ENCODE results near the gene SLC25A38.

Gene SLC25A38

GRCh38 chr3:39396690-39397089, 13.5 kb downstream of the SLC25A38 start:
- Histone ChIP-seq H3K27me3 (replicated peaks in 2 of 5; ENCODE audit: control insufficient read depth in 4 of 5, insufficient read depth in 5 of 5, low read length in 4 of 5) (no peaks in the 10 kb centered on the region), H3K4me3 (ENCODE audit: control insufficient read depth in 1 of 7, extremely low read depth in 1 of 7, insufficient read depth in 4 of 7, low read depth in 2 of 7, low read length in 6 of 7) (no peak overlapping the region), H3K4me1 (ENCODE audit: control extremely low read depth in 1 of 4, control insufficient read depth in 4 of 4, insufficient read depth in 4 of 4, low read length in 3 of 4) (no peaks in the 10 kb centered on the region), H3K36me3 (ENCODE audit: control insufficient read depth in 4 of 4, insufficient read depth in 4 of 4, low read length in 3 of 4) (peaks cover 27 to 69% (median 47%) of the 10 kb centered on the region in 4 experiments), H3K27ac (ENCODE audit: insufficient read depth in 1 of 2, low read depth in 1 of 2, low read length in 2 of 2, poor library complexity in 1 of 2, severe bottlenecking in 2 of 2) (no peak overlapping the region), H3K9me3 (ENCODE audit: control extremely low read depth in 1 of 5, control insufficient read depth in 4 of 5, insufficient read depth in 2 of 5, low read depth in 1 of 5, low read length in 4 of 5) (no peaks in the 10 kb centered on the region)
- 100% methylated on average over 1 of the region's 3 CpGs for WGBS (ENCODE audit: insufficient coverage)
- POLR2A ChIA-PET = no interaction called here
- no peak for DNase-seq
- CTCF ChIA-PET = interaction anchor here (1.7 to 2.3 kb wide), 2 partner anchors 10 to 22 kb away, joined by 4 to 5 read pairs; no protein-coding TSS in a partner anchor

DNA sequence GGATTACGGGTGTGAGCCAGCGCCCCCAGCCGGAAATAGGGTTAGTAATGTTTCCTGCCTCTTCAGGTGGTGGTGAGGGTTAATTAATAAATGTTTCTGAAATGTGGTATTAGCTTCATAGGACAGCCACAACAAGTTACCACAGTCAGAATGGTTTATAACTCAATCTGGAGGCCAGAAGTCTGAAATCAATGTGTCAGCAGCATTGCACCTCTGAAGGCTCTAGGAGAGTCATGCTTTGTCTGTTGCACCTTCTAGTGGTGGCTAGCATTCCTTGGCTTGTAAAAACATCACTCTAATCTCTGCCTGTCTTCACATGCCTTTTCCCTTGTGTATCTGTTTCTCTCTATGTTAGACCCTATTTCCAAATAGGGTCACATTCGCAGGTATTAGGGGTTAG, 15.5 kb downstream of the SLC25A38 start:
- CTCF ChIA-PET = interaction anchor here (1.5 to 2.3 kb wide), 3 partner anchors 14 to 49 kb away, joined by 3 to 4 read pairs (median 4); no protein-coding TSS in a partner anchor
- Histone ChIP-seq H3K27ac (ENCODE audit: insufficient read depth in 1 of 2, low read depth in 1 of 2, low read length in 2 of 2, poor library complexity in 1 of 2, severe bottlenecking in 2 of 2) (no peak overlapping the region), H3K4me3 (ENCODE audit: control insufficient read depth in 1 of 7, extremely low read depth in 1 of 7, insufficient read depth in 4 of 7, low read depth in 2 of 7, low read length in 6 of 7) (no peak overlapping the region), H3K36me3 (ENCODE audit: control insufficient read depth in 4 of 4, insufficient read depth in 4 of 4, low read length in 3 of 4) (peaks cover 18 to 53% (median 41%) of the 10 kb centered on the region in 4 experiments), H3K9me3 (ENCODE audit: control extremely low read depth in 1 of 5, control insufficient read depth in 4 of 5, insufficient read depth in 2 of 5, low read depth in 1 of 5, low read length in 4 of 5) (no peaks in the 10 kb centered on the region), H3K4me1 (ENCODE audit: control extremely low read depth in 1 of 4, control insufficient read depth in 4 of 4, insufficient read depth in 4 of 4, low read length in 3 of 4) (no peaks in the 10 kb centered on the region), H3K27me3 (replicated peaks in 2 of 5; ENCODE audit: control insufficient read depth in 4 of 5, insufficient read depth in 5 of 5, low read length in 4 of 5) (no peaks in the 10 kb centered on the region)
- peak in 1 of 3 donors; percentile 27 for DNase-seq
- WGBS (ENCODE audit: insufficient coverage) = 100% methylated on average over 3 of the region's 4 CpGs
- POLR2A ChIA-PET = no interaction called here

DNA sequence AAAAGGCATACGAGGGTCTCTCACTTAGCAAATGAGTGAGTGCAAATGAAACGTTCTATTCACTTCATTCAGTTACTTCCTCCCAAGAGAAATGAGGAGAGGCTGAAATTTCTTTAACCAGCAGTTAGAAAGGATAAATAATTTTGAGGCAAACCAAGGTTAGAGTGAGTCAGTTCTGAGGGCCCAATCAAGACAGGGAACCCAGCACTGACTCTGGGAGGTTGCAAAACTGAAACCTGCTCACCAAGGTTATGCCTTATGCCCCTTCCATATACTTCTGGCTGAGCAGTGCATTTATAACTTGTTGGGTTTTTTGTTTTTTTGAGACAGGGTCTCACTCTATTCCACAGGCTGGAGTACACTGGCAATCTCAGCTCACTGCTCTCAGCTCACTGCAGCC, 18.8 kb downstream of the SLC25A38 start:
- CTCF ChIA-PET = interaction anchor here (0.9 to 1.4 kb wide), 3 partner anchors 13 to 15 kb away, joined by 3 to 5 read pairs (median 3); no protein-coding TSS in a partner anchor
- POLR2A ChIA-PET = no interaction called here
- H3K27ac ChIP-seq (ENCODE audit: insufficient read depth in 1 of 2, low read depth in 1 of 2, low read length in 2 of 2, poor library complexity in 1 of 2, severe bottlenecking in 2 of 2) = no peak overlapping the region
- no peaks in the 10 kb centered on the region for H3K27me3 ChIP-seq (replicated peaks in 2 of 5; ENCODE audit: control insufficient read depth in 4 of 5, insufficient read depth in 5 of 5, low read length in 4 of 5)
- peaks cover 7 to 28% (median 19%) of the 10 kb centered on the region in 4 experiments for H3K36me3 ChIP-seq (ENCODE audit: control insufficient read depth in 4 of 4, insufficient read depth in 4 of 4, low read length in 3 of 4)
- no peak for DNase-seq
- peaks cover 0 to 7% (median 3%) of the 10 kb centered on the region in 4 experiments for H3K4me1 ChIP-seq (ENCODE audit: control extremely low read depth in 1 of 4, control insufficient read depth in 4 of 4, insufficient read depth in 4 of 4, low read length in 3 of 4)
- 100% methylated on average over 2 of the region's 2 CpGs for WGBS (ENCODE audit: insufficient coverage)
- no peak overlapping the region for H3K4me3 ChIP-seq (ENCODE audit: control insufficient read depth in 1 of 7, extremely low read depth in 1 of 7, insufficient read depth in 4 of 7, low read depth in 2 of 7, low read length in 6 of 7)
- H3K9me3 ChIP-seq (ENCODE audit: control extremely low read depth in 1 of 5, control insufficient read depth in 4 of 5, insufficient read depth in 2 of 5, low read depth in 1 of 5, low read length in 4 of 5) = no peaks in the 10 kb centered on the region

GRCh38 chr3:39404943-39405686, 21.9 kb downstream of the SLC25A38 start:
- no peak for DNase-seq
- Histone ChIP-seq H3K4me3 (ENCODE audit: control insufficient read depth in 1 of 7, extremely low read depth in 1 of 7, insufficient read depth in 4 of 7, low read depth in 2 of 7, low read length in 6 of 7) (no peak overlapping the region), H3K36me3 (ENCODE audit: control insufficient read depth in 4 of 4, insufficient read depth in 4 of 4, low read length in 3 of 4) (peaks cover 3 to 32% (median 19%) of the 10 kb centered on the region in 4 experiments), H3K27me3 (replicated peaks in 2 of 5; ENCODE audit: control insufficient read depth in 4 of 5, insufficient read depth in 5 of 5, low read length in 4 of 5) (no peaks in the 10 kb centered on the region), H3K4me1 (ENCODE audit: control extremely low read depth in 1 of 4, control insufficient read depth in 4 of 4, insufficient read depth in 4 of 4, low read length in 3 of 4) (peaks cover 5 to 31% (median 18%) of the 10 kb centered on the region in 4 experiments), H3K9me3 (ENCODE audit: control extremely low read depth in 1 of 5, control insufficient read depth in 4 of 5, insufficient read depth in 2 of 5, low read depth in 1 of 5, low read length in 4 of 5) (no peaks in the 10 kb centered on the region), H3K27ac (ENCODE audit: insufficient read depth in 1 of 2, low read depth in 1 of 2, low read length in 2 of 2, poor library complexity in 1 of 2, severe bottlenecking in 2 of 2) (no peak overlapping the region)
- ChIA-PET POLR2A (no interaction called here), CTCF (interaction anchor here (0.7 to 3.9 kb wide), 5 partner anchors 10 to 290 kb away, joined by 3 to 24 read pairs (median 5); no protein-coding TSS in a partner anchor)
- 98% methylated on average over 11 of the region's 15 CpGs for WGBS (ENCODE audit: insufficient coverage)

DNA sequence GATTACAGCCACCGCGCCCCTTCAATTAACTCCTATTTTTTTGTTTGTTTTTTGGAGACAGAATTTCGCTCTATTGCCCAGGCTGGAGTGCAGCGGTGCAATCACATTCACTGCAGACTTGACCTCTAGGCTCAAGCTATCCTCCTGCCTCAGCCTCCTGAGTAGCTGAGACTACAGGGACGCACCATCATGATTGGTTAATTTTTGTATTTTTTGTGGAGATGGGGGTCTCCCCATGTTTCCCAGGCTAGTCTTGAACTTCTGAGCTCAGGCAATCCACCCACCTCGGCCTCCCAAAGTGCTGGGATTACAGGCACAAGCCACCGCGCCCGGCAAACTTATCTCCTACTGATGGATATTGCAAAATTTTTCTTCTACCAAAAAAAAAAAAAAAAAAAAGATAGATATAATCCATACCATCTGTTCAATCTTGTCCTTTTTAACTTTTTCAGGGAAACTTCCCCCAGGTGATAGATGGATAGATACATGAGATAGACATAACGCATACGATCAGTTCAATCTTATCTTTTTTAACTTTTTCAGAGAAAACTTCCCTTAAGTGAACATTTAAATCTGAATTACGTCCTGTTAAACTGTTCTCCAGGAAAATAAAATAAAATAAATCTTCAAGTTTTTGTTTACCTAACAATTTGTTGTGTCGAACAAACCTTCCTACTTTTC, 22.7 kb downstream of the SLC25A38 start:
- Histone ChIP-seq H3K4me1 (ENCODE audit: control extremely low read depth in 1 of 4, control insufficient read depth in 4 of 4, insufficient read depth in 4 of 4, low read length in 3 of 4) (peaks cover 5 to 31% (median 18%) of the 10 kb centered on the region in 4 experiments), H3K27me3 (replicated peaks in 2 of 5; ENCODE audit: control insufficient read depth in 4 of 5, insufficient read depth in 5 of 5, low read length in 4 of 5) (no peaks in the 10 kb centered on the region), H3K27ac (ENCODE audit: insufficient read depth in 1 of 2, low read depth in 1 of 2, low read length in 2 of 2, poor library complexity in 1 of 2, severe bottlenecking in 2 of 2) (peak overlapping the region; percentile 74 to 91), H3K36me3 (ENCODE audit: control insufficient read depth in 4 of 4, insufficient read depth in 4 of 4, low read length in 3 of 4) (peaks cover 8 to 36% (median 24%) of the 10 kb centered on the region in 4 experiments), H3K9me3 (ENCODE audit: control extremely low read depth in 1 of 5, control insufficient read depth in 4 of 5, insufficient read depth in 2 of 5, low read depth in 1 of 5, low read length in 4 of 5) (no peaks in the 10 kb centered on the region), H3K4me3 (ENCODE audit: control insufficient read depth in 1 of 7, extremely low read depth in 1 of 7, insufficient read depth in 4 of 7, low read depth in 2 of 7, low read length in 6 of 7) (peak overlapping the region in 6 of 7 experiments; percentile 77 to 90 (median 84))
- DNase-seq = no peak
- 91% methylated on average over 4 of the region's 13 CpGs for WGBS (ENCODE audit: insufficient coverage)
- ChIA-PET POLR2A (no interaction called here), CTCF (interaction anchor here (1.8 to 3.9 kb wide), 3 partner anchors 10 to 93 kb away, joined by 5 to 24 read pairs (median 7); no protein-coding TSS in a partner anchor)

DNA sequence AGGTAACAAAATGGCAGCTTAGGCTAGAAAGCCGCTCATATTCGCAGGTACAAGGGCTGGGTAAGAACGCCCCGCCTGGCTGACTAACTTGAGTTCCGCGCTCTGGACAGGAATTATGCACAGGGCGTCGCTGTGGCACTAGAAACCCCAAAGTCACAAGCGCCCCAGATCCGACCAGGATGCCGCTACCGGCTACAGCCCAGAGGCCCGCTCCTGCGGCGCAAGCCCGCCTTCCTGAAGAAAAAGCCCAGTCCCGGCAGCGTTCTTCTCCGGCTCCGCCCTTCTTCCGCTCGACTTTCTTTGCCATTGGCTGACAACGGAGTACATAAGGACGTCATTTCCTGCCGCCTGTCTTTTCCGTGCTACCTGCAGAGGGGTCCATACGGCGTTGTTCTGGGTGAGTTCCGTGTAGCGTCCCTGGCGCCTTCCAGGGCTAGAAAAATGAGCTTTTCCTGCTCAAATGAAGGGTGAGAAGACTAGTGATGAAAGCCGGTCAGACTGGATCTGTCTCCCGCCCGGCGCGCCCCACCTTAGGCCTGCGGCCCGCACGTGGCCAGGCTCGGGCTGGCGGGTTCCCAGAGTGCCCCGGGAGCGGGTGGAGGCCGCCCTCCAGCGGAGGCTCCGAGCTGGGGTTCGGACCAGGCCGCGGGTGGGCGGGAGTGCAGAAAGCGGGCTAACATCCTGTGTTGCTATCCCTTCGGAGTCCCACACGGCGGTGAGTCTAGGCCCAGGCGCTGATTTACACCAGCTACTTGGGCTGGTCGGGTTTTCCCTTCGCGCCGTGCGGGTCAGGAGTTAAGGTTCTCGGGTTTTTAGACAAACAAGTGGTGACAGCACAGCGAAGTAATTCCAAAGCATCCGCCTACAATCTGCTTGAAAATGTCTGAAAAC, 23.4 kb downstream of the SLC25A38 start, which contains the start of gene RPSA:
Gene RPSA (plus strand): TSS at position 353 of the 891 bp plus-strand sequence. CDS start 934 bp downstream, outside the sequence.
- no peaks in the 10 kb centered on the region for H3K27me3 ChIP-seq (replicated peaks in 2 of 5; ENCODE audit: control insufficient read depth in 4 of 5, insufficient read depth in 5 of 5, low read length in 4 of 5)
- peak within 1 kb of the TSS; percentile 74 to 91 for H3K27ac ChIP-seq (ENCODE audit: insufficient read depth in 1 of 2, low read depth in 1 of 2, low read length in 2 of 2, poor library complexity in 1 of 2, severe bottlenecking in 2 of 2)
- no peaks in the 10 kb centered on the region for H3K9me3 ChIP-seq (ENCODE audit: control extremely low read depth in 1 of 5, control insufficient read depth in 4 of 5, insufficient read depth in 2 of 5, low read depth in 1 of 5, low read length in 4 of 5)
- peak; percentile 99 for DNase-seq
- ChIA-PET CTCF (interaction anchor here (1.8 to 3.9 kb wide), 2 partner anchors 9 to 92 kb away, joined by 7 to 24 read pairs; no protein-coding TSS in a partner anchor), POLR2A (no interaction called here)
- WGBS (ENCODE audit: insufficient coverage) = 0% methylated on average over 55 of the region's 63 CpGs
- peaks cover 5 to 31% (median 18%) of the 10 kb centered on the region in 4 experiments for H3K4me1 ChIP-seq (ENCODE audit: control extremely low read depth in 1 of 4, control insufficient read depth in 4 of 4, insufficient read depth in 4 of 4, low read length in 3 of 4)
- peak within 1 kb of the TSS; percentile 77 to 90 (median 80) for H3K4me3 ChIP-seq (ENCODE audit: control insufficient read depth in 1 of 7, extremely low read depth in 1 of 7, insufficient read depth in 4 of 7, low read depth in 2 of 7, low read length in 6 of 7)
- H3K36me3 ChIP-seq (ENCODE audit: control insufficient read depth in 4 of 4, insufficient read depth in 4 of 4, low read length in 3 of 4) = peaks cover 11 to 44% (median 27%) of the 10 kb centered on the region in 4 experiments
